K562 (cell line): ENCODE data around the gene SCYGR8. TPM values are rescaled to one million over a fixed set of nuclear protein-coding genes. Genes with fewer than 3 reads are reported as not detected.

Experiments
- ATAC-seq: fragments of 200-7000 bp; cut with Tn5 transposase; 3 replicates; pipeline ENCODE4 v1.9.1; 2020; ENCODE audit warnings: moderate library complexity
- BruUV-seq: library from RNA; stranded (reverse); fragments of 400-500 nt; replicated peaks from 2 replicates; lab custom pipeline; 2021; lab: Mats Ljungman, UMichigan
- CTCF ChIA-PET: fragments of 300-600 bp; formaldehyde crosslinking; extraction: SDS; loops from one replicate; lab custom pipeline; 2021; ENCODE audit warnings: low intra/inter-chr PET ratio; lab: Yijun Ruan, JAX
- POLR2A ChIA-PET: fragments of 300-600, 350-650 bp; sonication (Branson Sonifier 250); formaldehyde crosslinking; extraction: SDS; loops from one replicate; lab custom pipeline; 2021; ENCODE audit warnings: antibody characterized with exemption, inconsistent platforms; lab: Yijun Ruan, JAX
- DNase-seq, 4 experiments: peaks; one replicate each; pipeline versions ENCODE4 v3.0.0 to v3.0.0-alpha.2; 2011 to 2018; ENCODE audit warnings: low spot score in 3 of 4, mixed read lengths in 3 of 4; ENCODE audit errors: extremely low read depth in 1 of 4
- FAIRE-seq: peaks from 2 replicates; lab custom pipeline; 2011; peaks lifted over from hg19 to GRCh38; lab: Jason Lieb, UNC
- H2AFZ ChIP-seq: 2 replicates; pipeline ENCODE4 v1.6.0; 2011; ENCODE audit warnings: low read depth, low read length, control low read depth, inconsistent platforms
- H3K27ac ChIP-seq: fragments of 200-600 bp; 3 replicates; pipeline ENCODE4 v1.8.0; 2011; ENCODE audit warnings: low read depth, mild to moderate bottlenecking, control low read depth, inconsistent platforms, low read length, moderate library complexity, mixed read lengths; ENCODE audit errors: extremely low read depth
- H3K27me3 ChIP-seq, 2 experiments: fragments of 300-600 bp in 1 of 2; 2 replicates in 1 of 2; 3 replicates in 1 of 2; pipeline versions ENCODE4 v1.6.0 to v1.8.0; 2011; ENCODE audit warnings: inconsistent platforms in 2 of 2, low read length in 2 of 2, mild to moderate bottlenecking in 1 of 2, mixed read lengths in 1 of 2, moderate library complexity in 1 of 2; ENCODE audit not compliant: control insufficient read depth in 2 of 2, insufficient read depth in 2 of 2
- H3K36me3 ChIP-seq: fragments of 300-600 bp; 3 replicates; pipeline ENCODE4 v1.8.0; 2011; ENCODE audit warnings: mild to moderate bottlenecking, low read length, inconsistent platforms; ENCODE audit not compliant: control insufficient read depth, insufficient read depth
- H3K4me1 ChIP-seq, 2 experiments: fragments of 200-600 bp in 1 of 2; replicated peaks in 1 of 2; 2 replicates in 1 of 2; 3 replicates in 1 of 2; pipeline versions ENCODE4 v1.5.1 to v1.8.0; 2011; ENCODE audit warnings: inconsistent platforms in 2 of 2, low read length in 2 of 2, mild to moderate bottlenecking in 1 of 2, mixed read lengths in 1 of 2, moderate library complexity in 1 of 2; ENCODE audit not compliant: control insufficient read depth in 2 of 2, insufficient read depth in 2 of 2
- H3K4me2 ChIP-seq: 2 replicates; pipeline ENCODE4 v1.6.1; 2011; ENCODE audit warnings: low read length, control low read depth, inconsistent platforms, mixed read lengths; ENCODE audit not compliant: insufficient read depth
- H3K4me3 ChIP-seq: fragments of 200-600 bp; sonication (generic), shearing (Covaris generic); 2 replicates; pipeline ENCODE4 v1.5.1; 2016; ENCODE audit warnings: control low read depth, inconsistent platforms
- H3K79me2 ChIP-seq: fragments of 200-600 bp; 3 replicates; pipeline ENCODE4 v1.8.0; 2011; ENCODE audit warnings: low read length, inconsistent platforms; ENCODE audit not compliant: control insufficient read depth, insufficient read depth
- H3K9ac ChIP-seq, 2 experiments: 2 replicates each; pipeline versions ENCODE4 v1.6.0 to v1.6.1; 2011; ENCODE audit warnings: low read depth in 2 of 2, low read length in 2 of 2, control low read depth in 1 of 2, inconsistent platforms in 1 of 2, mild to moderate bottlenecking in 1 of 2, mixed read lengths in 1 of 2; ENCODE audit not compliant: insufficient read depth in 1 of 2
- H3K9me1 ChIP-seq: one replicate; pipeline ENCODE4 v1.6.0; 2011; ENCODE audit warnings: inconsistent platforms, mild to moderate bottlenecking, low read length, moderate library complexity; ENCODE audit not compliant: control insufficient read depth, insufficient read depth
- H3K9me3 ChIP-seq: replicated peaks from 2 replicates; pipeline ENCODE4 v1.5.1; 2011; ENCODE audit warnings: low read depth, low read length, inconsistent platforms; ENCODE audit not compliant: control insufficient read depth, insufficient read depth
- H4K20me1 ChIP-seq: replicated peaks from 2 replicates; pipeline ENCODE4 v1.6.1; 2011; ENCODE audit warnings: low read length, inconsistent platforms, mixed read lengths; ENCODE audit not compliant: control insufficient read depth, insufficient read depth
- BRCA1 ChIP-seq, 2 experiments: fragments of 450-650 bp in 1 of 2; sonication (generic) in 1 of 2; formaldehyde crosslinking in 1 of 2; IDR thresholded peaks; 2 replicates each; pipeline versions ENCODE4 v1.5.0 to v1.6.1; 2017 to 2020; ENCODE audit warnings: mild to moderate bottlenecking in 1 of 2, missing genetic modification reagents in 1 of 2
- HDAC3 ChIP-seq: fragments of 450-650 bp; IDR thresholded peaks from 2 replicates; pipeline ENCODE4 v1.6.1; 2018; ENCODE audit warnings: borderline replicate concordance, mild to moderate bottlenecking, moderate library complexity; ENCODE audit not compliant: partially characterized antibody
- HNRNPH1 ChIP-seq: fragments of 200-400 bp; formaldehyde crosslinking; optimal IDR thresholded peaks from 2 replicates; pipeline ENCODE3; 2017; ENCODE audit warnings: low read depth, mild to moderate bottlenecking, low read length, moderate library complexity
- MCM7 ChIP-seq, 2 experiments: fragments of 450-650 bp; IDR thresholded peaks; 2 replicates each; pipeline ENCODE4 v1.6.1; 2016 to 2018
- NR3C1 ChIP-seq: sonication (generic); formaldehyde crosslinking; IDR thresholded peaks from 2 replicates; pipeline ENCODE4 v1.8.1; 2022; ENCODE audit warnings: missing genetic modification reagents
- OTX1 ChIP-seq: fragments of 450-650 bp; formaldehyde crosslinking; IDR thresholded peaks from 2 replicates; pipeline ENCODE4 v1.4.0; 2022; ENCODE audit warnings: mild to moderate bottlenecking
- PCBP1 ChIP-seq: fragments of 200-400 bp; formaldehyde crosslinking; IDR thresholded peaks from 2 replicates; pipeline ENCODE4 v1.6.1; 2018; ENCODE audit warnings: mild to moderate bottlenecking, low read depth, low read length; ENCODE audit not compliant: poor library complexity, severe bottlenecking
- RFX1 ChIP-seq: fragments of 450-650 bp; IDR thresholded peaks from 2 replicates; pipeline ENCODE4 v1.6.1; 2016; ENCODE audit warnings: mild to moderate bottlenecking, moderate library complexity
- RNF2 ChIP-seq: sonication (generic); IDR thresholded peaks from 2 replicates; pipeline ENCODE4 v1.6.1; 2016
- SETDB1 ChIP-seq: IDR thresholded peaks from one replicate; pipeline ENCODE4 v1.6.1; 2012; ENCODE audit warnings: low read length, control low read depth, inconsistent platforms
- SLC30A9 ChIP-seq: fragments of 250-450 bp; sonication (Bioruptor Pico); IDR thresholded peaks from 2 replicates; pipeline ENCODE4 v1.8.0; 2022; ENCODE audit warnings: mild to moderate bottlenecking, moderate library complexity
- ZNF398 ChIP-seq: fragments of 250-450 bp; sonication (Bioruptor Pico); IDR thresholded peaks from 2 replicates; pipeline ENCODE4 v1.8.0; 2021; ENCODE audit warnings: moderate library complexity, mild to moderate bottlenecking, inconsistent platforms
- whole genome bisulfite sequencing: fragments of 100-300 bp; shearing (Covaris generic); methylation state at CpG from one replicate; pipeline ENCODE4 v1.1.6; 2016; ENCODE audit warnings: low coverage, mixed read lengths; ENCODE audit not compliant: insufficient coverage; ENCODE audit errors: missing lambda C conversion rate; 5-methylcytosine and 5-hydroxymethylcytosine counted together
- in situ Hi-C: fragments of 300-500 bp; cut with MboI; formaldehyde crosslinking; loops from 4 replicates; pipeline ENCODE4 v1.15.0; 2018; ENCODE audit warnings: inconsistent platforms, mixed read lengths
- intact Hi-C: fragments of 100-400 bp; cut with micrococcal nuclease; formaldehyde crosslinking; loops from 2 replicates; pipeline ENCODE4 v1.14.2; 2022
- polyA plus RNA-seq, 8 experiments: library from polyadenylated mRNA; depleted of rRNA in 4 of 8; stranded (reverse) in 5 of 8; unstranded in 3 of 8; fragments of >200 nt; fragmentation: Nextera tagmentation in 2 of 8; fragmentation: Illumina TruSeq in 1 of 8; extraction: Ambion mirVana in 2 of 8; extraction: Trizol in 1 of 8; gene quantifications; 2 replicates each; pipeline versions ENCODE4 v1.2.1 to v1.2.3, GENCODE V29; 2011 to 2014; ENCODE audit warnings: inconsistent platforms in 1 of 8, missing spikeins in 1 of 8
- total RNA-seq, 7 experiments: library from RNA; depleted of rRNA in 6 of 7; stranded (reverse); fragments of >200 nt in 6 of 7; fragmentation: Illumina TruSeq in 2 of 7; extraction: Trizol in 2 of 7; gene quantifications; 2 replicates each; pipeline versions ENCODE4 v1.2.1 to v1.2.3, GENCODE V29; 2011 to 2021; ENCODE audit warnings: low replicate concordance in 1 of 7

The SCYGR8 gene
- total and polyA plus RNA-seq, 9 of the 15 experiments (the other 6 are each of a cell fraction or from before 2014, with no cell fraction given): not detected

- H4K20me1 ChIP-seq: no peaks in the 10 kb centered on the region
- no peak for FAIRE-seq
- in situ Hi-C loops: no loop called here
- POLR2A ChIA-PET: no interaction called here
- ATAC-seq: no peak
- H2AFZ ChIP-seq: no peak overlapping the region
- no peak overlapping the region for H3K9ac ChIP-seq
- no peaks in the 10 kb centered on the region for H3K36me3 ChIP-seq
- H3K9me3 ChIP-seq: no peaks in the 10 kb centered on the region
- H3K27ac ChIP-seq: no peak overlapping the region
- BruUV-seq: no TSS peak
- H3K4me1 ChIP-seq: no peaks in the 10 kb centered on the region
- intact Hi-C loops: no loop called here
- H3K79me2 ChIP-seq: no peaks in the 10 kb centered on the region
- TF ChIP-seq HDAC3 (no peak), MCM7 (IDR thresholded peaks at IDR 0.05) (no peak), SETDB1 (no peak), OTX1 (CRISPR knock-in tag) (no peak), PCBP1 (no peak), ZNF398 (CRISPR knock-in tag) (no peak), RNF2 (no peak), RFX1 (no peak), HNRNPH1 (no peak), NR3C1 (CRISPR knock-in tag) (no peak), SLC30A9 (CRISPR knock-in tag) (no peak), BRCA1 (IDR thresholded peaks at IDR 0.05) (no peak), BRCA1 (CRISPR knock-in tag; IDR thresholded peaks at IDR 0.05) (no peak)
- TF ChIP-seq, all 486 proteins: peak for 0
- 0% methylated on average over 3 of the region's 3 CpGs for WGBS
- Histone ChIP-seq H3K4me2 (no peak overlapping the region), H3K4me3 (no peak overlapping the region), H3K9me1 (no peaks in the 10 kb centered on the region), H3K27me3 (peaks cover 4 to 12% of the 10 kb centered on the region in 2 experiments; a peak in 3 of 5 replicates)
- DNase-seq: no peak
- CTCF ChIA-PET: no interaction called here
Observed at GRCh38 chr2:227703961-227704360, 41.7 kb upstream of the SCYGR8 start.
